GM12872 (cell line): Measurements from ENCODE around the gene POLA2.

Experiments used
- TF ChIP-seq, protein P1 (sequence below): IDR thresholded peaks from 3 replicates; pipeline ENCODE4 v1.5.1; 2011; ENCODE audit warnings: low read depth, mild to moderate bottlenecking, low read length, moderate library complexity; ENCODE audit not compliant: insufficient read depth

Gene POLA2

GRCh38 chr11:65279741-65280440 is 18.1 kb downstream of the POLA2 start:
- TF ChIP-seq, protein P1, sequence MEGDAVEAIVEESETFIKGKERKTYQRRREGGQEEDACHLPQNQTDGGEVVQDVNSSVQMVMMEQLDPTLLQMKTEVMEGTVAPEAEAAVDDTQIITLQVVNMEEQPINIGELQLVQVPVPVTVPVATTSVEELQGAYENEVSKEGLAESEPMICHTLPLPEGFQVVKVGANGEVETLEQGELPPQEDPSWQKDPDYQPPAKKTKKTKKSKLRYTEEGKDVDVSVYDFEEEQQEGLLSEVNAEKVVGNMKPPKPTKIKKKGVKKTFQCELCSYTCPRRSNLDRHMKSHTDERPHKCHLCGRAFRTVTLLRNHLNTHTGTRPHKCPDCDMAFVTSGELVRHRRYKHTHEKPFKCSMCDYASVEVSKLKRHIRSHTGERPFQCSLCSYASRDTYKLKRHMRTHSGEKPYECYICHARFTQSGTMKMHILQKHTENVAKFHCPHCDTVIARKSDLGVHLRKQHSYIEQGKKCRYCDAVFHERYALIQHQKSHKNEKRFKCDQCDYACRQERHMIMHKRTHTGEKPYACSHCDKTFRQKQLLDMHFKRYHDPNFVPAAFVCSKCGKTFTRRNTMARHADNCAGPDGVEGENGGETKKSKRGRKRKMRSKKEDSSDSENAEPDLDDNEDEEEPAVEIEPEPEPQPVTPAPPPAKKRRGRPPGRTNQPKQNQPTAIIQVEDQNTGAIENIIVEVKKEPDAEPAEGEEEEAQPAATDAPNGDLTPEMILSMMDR: no peak

- TF ChIP-seq, protein P1: no peak
Observed at GRCh38 chr11:65280646-65281045, 18.9 kb downstream of the POLA2 start.

DNA sequence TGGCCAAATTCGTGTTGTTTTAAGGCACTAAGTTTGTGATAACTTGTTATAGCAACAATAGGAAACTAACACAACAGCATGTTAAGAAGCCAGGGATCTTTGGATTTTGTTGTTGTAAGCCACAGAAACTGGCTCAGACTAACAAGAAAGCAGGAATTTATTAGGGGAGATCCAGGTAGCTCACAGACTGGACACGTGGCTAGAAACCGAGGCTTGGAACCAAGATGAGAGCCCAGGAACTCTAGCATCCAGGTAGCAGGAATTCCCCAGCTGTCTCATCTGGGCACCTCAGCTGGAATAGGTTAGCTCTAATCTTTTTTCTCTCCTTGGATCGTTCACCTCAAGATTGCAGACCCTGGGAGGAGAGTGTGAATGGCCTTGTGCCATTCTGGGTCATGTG is 24.9 kb downstream of the POLA2 start:
- TF ChIP-seq, protein P1: no peak

DNA sequence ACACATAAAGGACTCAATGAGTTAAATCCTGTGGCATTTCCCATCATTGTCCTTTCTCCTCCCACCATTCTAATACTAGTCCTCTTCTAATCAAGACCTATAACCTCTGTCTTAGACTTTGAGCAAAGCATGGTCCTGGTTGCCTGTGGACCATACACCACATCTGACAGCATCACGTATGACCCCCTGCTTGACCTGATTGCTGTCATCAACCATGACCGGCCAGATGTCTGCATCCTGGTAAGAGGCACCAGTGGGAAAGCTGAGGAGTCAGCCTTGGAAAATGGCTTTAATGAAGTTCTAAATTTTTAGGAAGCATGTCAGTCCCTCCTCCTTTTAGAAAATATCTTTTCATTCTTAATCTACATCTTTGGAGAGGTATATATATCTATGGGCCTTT is 25.8 kb downstream of the POLA2 start:
- TF ChIP-seq, protein P1: no peak

DNA sequence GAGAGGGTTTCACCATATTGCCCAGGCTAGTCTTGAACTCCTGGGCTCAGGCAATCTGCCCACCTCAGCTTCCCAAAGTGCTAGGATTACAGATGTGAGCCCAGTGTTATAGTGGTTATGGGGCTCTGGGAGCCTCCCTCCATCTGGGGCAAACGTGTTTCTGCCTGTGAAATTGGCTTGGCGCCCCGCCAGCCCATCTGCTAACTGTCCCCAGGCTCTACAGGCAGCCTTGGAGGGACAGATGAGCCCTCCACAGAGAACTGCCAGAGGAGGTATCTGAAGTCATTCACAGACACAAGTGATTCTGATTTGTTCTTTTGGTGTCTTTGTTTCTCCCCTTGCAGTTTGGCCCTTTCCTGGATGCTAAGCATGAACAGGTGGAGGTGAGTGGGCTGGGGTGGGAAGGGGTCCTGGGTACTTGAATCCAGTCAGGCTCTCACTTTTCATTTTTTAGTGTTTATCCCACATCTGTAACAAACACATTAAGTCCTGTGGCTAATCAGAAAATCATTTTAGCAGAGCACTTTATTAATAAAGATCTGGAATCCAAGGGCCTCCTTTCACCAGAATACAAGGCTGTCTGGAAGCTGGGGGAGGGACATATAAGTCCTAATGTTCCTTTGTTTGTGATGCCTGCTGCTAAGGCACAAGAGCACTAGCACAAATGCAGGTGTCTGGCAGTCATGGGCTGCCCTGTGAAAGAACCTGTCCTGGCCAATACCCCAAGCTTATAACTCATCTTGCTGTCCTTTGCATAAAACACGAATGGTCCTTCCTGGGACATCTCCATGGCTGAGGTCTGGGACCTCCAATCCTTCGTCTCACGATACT is 27.2 kb downstream of the POLA2 start:
- TF ChIP-seq, protein P1: no peak

DNA sequence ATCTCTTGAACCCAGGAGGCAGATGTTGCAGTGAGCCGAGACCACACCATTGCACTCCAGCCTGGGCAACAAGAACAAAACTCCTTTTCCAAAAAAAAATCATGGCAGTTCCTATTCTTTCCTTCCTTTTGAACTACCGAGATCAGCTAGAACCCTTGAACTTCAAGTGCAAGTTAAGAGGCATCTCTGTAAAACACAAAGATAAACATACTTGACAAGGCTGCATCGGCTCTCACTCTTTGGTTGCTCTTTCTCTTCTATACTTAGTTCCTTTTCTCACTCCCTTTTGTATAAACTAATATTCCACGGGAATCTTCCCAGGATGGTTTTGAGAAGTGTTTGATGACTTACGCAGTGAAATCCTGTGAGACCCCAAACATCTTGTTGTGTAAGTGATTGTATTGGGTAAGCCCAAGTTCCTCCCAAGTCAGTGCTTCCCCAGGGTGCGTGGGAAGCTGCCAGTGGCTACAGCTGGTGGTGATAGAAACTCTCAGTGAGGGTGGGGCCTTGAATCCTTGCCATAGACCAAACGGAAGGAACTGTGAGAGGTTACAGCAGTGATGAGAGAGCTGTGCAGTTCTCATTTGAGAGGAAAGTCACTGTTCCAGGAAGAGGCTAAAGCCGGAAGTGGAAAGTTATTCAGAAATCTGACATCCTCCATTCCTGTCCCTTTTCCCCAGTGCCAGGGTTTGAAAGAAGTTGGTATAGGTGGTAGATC is 28.8 kb downstream of the POLA2 start:
- TF ChIP-seq, protein P1: no peak

GRCh38 chr11:65291613-65292012 is 29.9 kb downstream of the POLA2 start:
- TF ChIP-seq, protein P1: no peak
